HFFc6 (cell line): ENCODE measurements around the gene FAM171A1. TPM values are rescaled to one million over a fixed set of nuclear protein-coding genes. Genes with fewer than 3 reads are reported as not detected.

ENCODE experiments used
- DNase-seq: peaks from one replicate; pipeline ENCODE4 v3.0.0-alpha.2; 2018
- H3K27ac Mint-ChIP-seq: 2 replicates; pipeline ENCODE4 v1.8.0; 2020; ENCODE audit warnings: mild to moderate bottlenecking, mixed read lengths
- H3K27me3 Mint-ChIP-seq: 2 replicates; pipeline ENCODE4 v1.8.0; 2021; ENCODE audit warnings: mild to moderate bottlenecking, moderate library complexity, mixed read lengths; ENCODE audit not compliant: insufficient read depth
- H3K36me3 Mint-ChIP-seq: 2 replicates; pipeline ENCODE4 v1.8.0; 2021; ENCODE audit warnings: low read depth, mixed read lengths
- H3K4me1 Mint-ChIP-seq: 2 replicates; pipeline ENCODE4 v1.8.0; 2020; ENCODE audit warnings: low read depth, mixed read lengths
- H3K4me3 Mint-ChIP-seq: 2 replicates; pipeline ENCODE4 v1.8.0; 2020; ENCODE audit warnings: mild to moderate bottlenecking, moderate library complexity, mixed read lengths
- H3K9me3 Mint-ChIP-seq: 2 replicates; pipeline ENCODE4 v1.8.0; 2020; ENCODE audit warnings: mild to moderate bottlenecking, mixed read lengths
- total RNA-seq, 6 experiments: library from RNA; stranded (reverse); fragmentation: NEBNext Ultra II Directional; extraction: Animal tissue kit (Norgen Biotek cat#: 25700); gene quantifications; 2 replicates in 1 of 6; 3 replicates in 5 of 6; pipeline ENCODE4 v1.2.3, GENCODE V29; 2021
- TF ChIP-seq, protein P1 (sequence below): fragments of 200-600 bp; sonication (generic); IDR thresholded peaks from 2 replicates; pipeline ENCODE4 v1.5.0; 2021; ENCODE audit warnings: antibody characterized with exemption, mild to moderate bottlenecking

Gene FAM171A1
- total RNA-seq, 6 experiments from 2014 or later: 33.4 to 60.7 (median 48.6) TPM

DNA sequence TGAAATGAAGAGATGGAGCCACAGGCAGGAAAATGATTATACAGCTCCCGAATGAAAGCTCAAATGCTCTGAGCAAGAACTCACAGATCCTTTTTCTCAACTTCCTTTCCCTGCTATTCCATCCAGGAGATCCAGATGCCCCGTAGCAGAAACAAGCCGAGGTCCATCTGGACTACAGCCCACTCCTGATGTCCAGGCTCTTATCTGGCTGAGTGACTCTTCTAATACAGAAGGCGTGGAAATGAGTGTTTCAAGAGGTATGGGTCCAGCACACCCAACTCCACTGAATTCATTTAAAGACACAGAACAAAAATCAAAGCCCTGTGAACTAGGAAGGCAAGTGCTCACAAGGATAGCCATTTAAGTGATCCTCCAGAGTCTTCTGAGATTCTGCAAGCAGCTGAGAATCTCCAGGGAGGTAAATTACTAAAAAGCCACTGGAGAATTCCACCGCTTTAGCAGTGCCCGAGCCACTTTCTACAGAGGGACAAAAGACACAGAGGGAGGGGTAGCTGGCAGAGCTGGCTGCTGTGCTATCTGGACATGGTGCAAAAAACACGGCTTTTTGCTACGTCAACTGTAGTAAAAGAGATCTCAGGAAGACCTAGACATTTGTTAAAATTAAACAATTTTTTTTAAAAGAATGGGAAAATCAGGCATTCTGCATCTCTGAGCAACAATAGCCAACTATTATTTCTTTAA is 24.5 kb downstream of the FAM171A1 start:
- H3K4me1 Mint-ChIP-seq: peaks cover 39% of the 10 kb centered on the region

GRCh38 chr10:15345450-15345849 is 25.6 kb downstream of the FAM171A1 start:
- Mint-ChIP-seq H3K4me3 (no peak overlapping the region), H3K36me3 (no peaks in the 10 kb centered on the region), H3K27me3 (no peaks in the 10 kb centered on the region), H3K9me3 (no peaks in the 10 kb centered on the region), H3K4me1 (peaks cover 33% of the 10 kb centered on the region), H3K27ac (no peak overlapping the region)
- TF ChIP-seq, protein P1, sequence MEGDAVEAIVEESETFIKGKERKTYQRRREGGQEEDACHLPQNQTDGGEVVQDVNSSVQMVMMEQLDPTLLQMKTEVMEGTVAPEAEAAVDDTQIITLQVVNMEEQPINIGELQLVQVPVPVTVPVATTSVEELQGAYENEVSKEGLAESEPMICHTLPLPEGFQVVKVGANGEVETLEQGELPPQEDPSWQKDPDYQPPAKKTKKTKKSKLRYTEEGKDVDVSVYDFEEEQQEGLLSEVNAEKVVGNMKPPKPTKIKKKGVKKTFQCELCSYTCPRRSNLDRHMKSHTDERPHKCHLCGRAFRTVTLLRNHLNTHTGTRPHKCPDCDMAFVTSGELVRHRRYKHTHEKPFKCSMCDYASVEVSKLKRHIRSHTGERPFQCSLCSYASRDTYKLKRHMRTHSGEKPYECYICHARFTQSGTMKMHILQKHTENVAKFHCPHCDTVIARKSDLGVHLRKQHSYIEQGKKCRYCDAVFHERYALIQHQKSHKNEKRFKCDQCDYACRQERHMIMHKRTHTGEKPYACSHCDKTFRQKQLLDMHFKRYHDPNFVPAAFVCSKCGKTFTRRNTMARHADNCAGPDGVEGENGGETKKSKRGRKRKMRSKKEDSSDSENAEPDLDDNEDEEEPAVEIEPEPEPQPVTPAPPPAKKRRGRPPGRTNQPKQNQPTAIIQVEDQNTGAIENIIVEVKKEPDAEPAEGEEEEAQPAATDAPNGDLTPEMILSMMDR: no peak
- DNase-seq: no peak

More for the DNA sequence above, 24.5 kb downstream of the FAM171A1 start:
- no peak overlapping the region for H3K27ac Mint-ChIP-seq
- no peaks in the 10 kb centered on the region for H3K9me3 Mint-ChIP-seq
- TF ChIP-seq, protein P1: no peak
- no peaks in the 10 kb centered on the region for H3K36me3 Mint-ChIP-seq
- H3K4me3 Mint-ChIP-seq: no peak overlapping the region; the same call in 1 of the 2 replicates
- no peaks in the 10 kb centered on the region for H3K27me3 Mint-ChIP-seq
- DNase-seq: peak; percentile 23

- Mint-ChIP-seq H3K27ac (no peak overlapping the region), H3K27me3 (no peaks in the 10 kb centered on the region), H3K4me1 (peaks cover 38% of the 10 kb centered on the region), H3K36me3 (no peaks in the 10 kb centered on the region), H3K9me3 (no peaks in the 10 kb centered on the region), H3K4me3 (no peak overlapping the region)
- TF ChIP-seq, protein P1: no peak
- DNase-seq: no peak
Observed at GRCh38 chr10:15344876-15345285, 26.2 kb downstream of the FAM171A1 start.

DNA sequence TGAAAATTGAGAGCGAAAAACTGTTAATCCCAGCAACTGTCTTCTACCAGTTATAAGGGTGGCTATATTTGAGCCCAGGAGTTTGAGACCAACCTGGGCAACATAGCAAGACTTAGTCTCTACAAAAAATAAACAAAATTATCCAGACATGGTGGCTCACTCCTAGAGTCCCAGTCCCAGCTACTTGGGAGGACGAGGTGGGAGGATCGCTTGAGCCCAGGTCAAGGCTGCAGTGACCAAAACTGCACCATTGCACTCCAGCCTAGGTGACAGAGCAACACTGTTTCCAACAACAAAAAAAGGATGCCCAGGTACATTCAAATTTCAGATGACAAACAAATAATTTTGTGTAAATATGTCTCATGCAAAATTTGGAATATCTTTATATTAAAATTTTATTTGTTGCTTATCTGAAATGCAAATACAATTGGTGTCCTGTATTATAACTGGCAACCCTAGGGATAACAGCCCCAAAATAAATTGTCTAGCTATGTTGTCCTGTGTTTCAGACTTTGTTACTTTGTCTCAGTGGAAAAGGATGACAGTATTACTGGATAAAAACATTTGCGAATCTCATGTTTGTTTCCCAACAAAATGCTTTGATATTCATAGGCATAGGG is 26.7 kb downstream of the FAM171A1 start:
- TF ChIP-seq, protein P1: no peak
- H3K27ac Mint-ChIP-seq: no peak overlapping the region
- peaks cover 38% of the 10 kb centered on the region for H3K4me1 Mint-ChIP-seq
- H3K9me3 Mint-ChIP-seq: no peaks in the 10 kb centered on the region
- DNase-seq: no peak
- H3K4me3 Mint-ChIP-seq: no peak overlapping the region
- H3K36me3 Mint-ChIP-seq: no peaks in the 10 kb centered on the region
- H3K27me3 Mint-ChIP-seq: no peaks in the 10 kb centered on the region

DNA sequence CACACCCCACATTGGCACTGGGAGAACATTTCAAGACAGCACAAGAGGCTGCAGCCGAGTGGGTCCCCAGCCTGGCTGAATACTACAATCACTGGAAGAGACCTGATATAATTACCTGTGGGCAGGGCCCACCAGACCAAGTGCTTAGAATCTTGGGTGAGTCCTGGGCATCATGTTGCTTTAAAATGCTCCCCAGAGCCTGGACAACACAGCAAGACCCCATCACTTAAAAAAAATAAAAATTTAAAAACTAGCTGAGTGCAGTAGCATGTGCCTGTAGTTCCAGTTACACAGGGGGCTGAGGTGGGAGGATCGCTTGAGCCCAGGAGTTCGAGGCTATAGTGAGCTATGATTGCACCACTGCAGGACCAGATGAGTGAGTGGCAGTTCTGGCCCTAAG is 28.1 kb downstream of the FAM171A1 start:
- no peaks in the 10 kb centered on the region for H3K36me3 Mint-ChIP-seq
- no peaks in the 10 kb centered on the region for H3K27me3 Mint-ChIP-seq
- no peak overlapping the region for H3K4me3 Mint-ChIP-seq
- DNase-seq: no peak
- H3K27ac Mint-ChIP-seq: no peak overlapping the region
- H3K9me3 Mint-ChIP-seq: no peaks in the 10 kb centered on the region
- H3K4me1 Mint-ChIP-seq: peaks cover 27% of the 10 kb centered on the region; the same call in 1 of the 2 replicates
- TF ChIP-seq, protein P1: no peak
